Activated T-helper 1 cell treated with anti-CD3 and anti-CD28 coated beads, Interleukin-12 subunit alpha, Interleukin-12 subunit beta, Interleukin-2, Interleukin-4 antibody, amounts not matched to agents 30 ng/mL and 10 ng/mL and 1 ng/mL, durations not matched to agents 14 hours and 24 hours and 36 hours (primary cell): ENCODE measurements around the gene SDSL. TPM values are rescaled to one million over a fixed set of nuclear protein-coding genes. Genes with fewer than 3 reads are reported as not detected.
A peak's percentile ranks its signal among the peaks of the same experiment; 100 is the strongest.

Experiments
- DNase-seq: peaks from one replicate; pipeline ENCODE4 v3.0.0; 2021; ENCODE audit warnings: low spot score
- H3K27ac Mint-ChIP-seq: one replicate; pipeline ENCODE4 v1.8.0; 2021; ENCODE audit warnings: mild to moderate bottlenecking, mixed read lengths
- H3K27me3 Mint-ChIP-seq: one replicate; pipeline ENCODE4 v1.8.0; 2022; ENCODE audit warnings: mild to moderate bottlenecking, moderate library complexity, mixed read lengths; ENCODE audit not compliant: insufficient read depth
- H3K36me3 Mint-ChIP-seq: one replicate; pipeline ENCODE4 v1.8.0; 2021; ENCODE audit warnings: low read depth, mixed read lengths
- H3K4me1 Mint-ChIP-seq: one replicate; pipeline ENCODE4 v1.8.0; 2021; ENCODE audit warnings: low read depth, mixed read lengths
- H3K4me3 Mint-ChIP-seq: one replicate; pipeline ENCODE4 v1.8.0; 2021; ENCODE audit warnings: mild to moderate bottlenecking, moderate library complexity, mixed read lengths
- H3K9me3 Mint-ChIP-seq: one replicate; pipeline ENCODE4 v1.8.0; 2021; ENCODE audit warnings: mixed read lengths
- intact Hi-C: fragments of 100-400 bp; cut with micrococcal nuclease; formaldehyde crosslinking; loops from one replicate; pipeline ENCODE4 v1.15.1; 2024
- total RNA-seq: library from RNA; stranded (reverse); gene quantifications from 2 replicates; pipeline ENCODE4 v1.2.3, GENCODE V29; 2022

Gene SDSL
- total RNA-seq, 1 donor from 2014 or later, result 0.52 TPM

DNA sequence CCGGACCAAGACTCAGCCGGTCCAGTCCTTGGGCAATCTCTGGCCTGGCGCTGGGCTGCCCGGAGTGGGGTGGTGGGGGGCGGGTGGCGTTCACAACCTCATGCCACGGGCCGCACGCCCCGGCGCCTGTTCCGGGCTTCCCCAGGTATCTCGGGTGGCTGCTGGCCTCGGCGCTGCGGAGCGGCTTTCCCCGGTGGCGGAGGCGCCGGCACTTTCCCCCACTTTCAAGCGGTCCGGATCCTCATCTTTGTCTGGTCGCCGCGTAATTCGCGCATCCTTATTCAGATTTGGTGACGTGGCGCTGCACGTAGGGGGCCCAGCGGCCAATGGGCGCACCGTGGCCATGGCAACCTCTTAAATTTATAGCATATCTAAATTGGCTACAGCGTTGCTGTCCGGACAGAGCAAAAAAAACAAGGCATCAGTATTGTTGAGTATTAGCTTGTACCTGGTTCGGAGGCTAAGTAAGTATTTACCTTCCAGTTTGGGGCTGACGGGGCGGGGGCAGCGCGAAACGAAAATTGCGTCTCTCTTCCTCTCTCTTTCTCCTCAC is 49.5 kb downstream of the SDSL start, which contains the start of gene LHX5:
Gene LHX5, minus strand, starts transcription at position 253 of the 553 bp plus-strand sequence. CDS start 373 bp downstream, outside the sequence.
- intact Hi-C loops, result loop anchor here (5.0 kb wide), 2 partner anchors 971 to 1211 kb away; partner anchors contain the start of gene TBX3
- Mint-ChIP-seq H3K27me3 (peaks cover 68% of the 10 kb centered on the region), H3K9me3 (no peaks in the 10 kb centered on the region), H3K27ac (peak within 1 kb of the TSS; percentile 52), H3K4me1 (peaks cover 6% of the 10 kb centered on the region), H3K36me3 (peaks cover 6% of the 10 kb centered on the region), H3K4me3 (no peak within 1 kb of the TSS)
- no peak for DNase-seq

DNA sequence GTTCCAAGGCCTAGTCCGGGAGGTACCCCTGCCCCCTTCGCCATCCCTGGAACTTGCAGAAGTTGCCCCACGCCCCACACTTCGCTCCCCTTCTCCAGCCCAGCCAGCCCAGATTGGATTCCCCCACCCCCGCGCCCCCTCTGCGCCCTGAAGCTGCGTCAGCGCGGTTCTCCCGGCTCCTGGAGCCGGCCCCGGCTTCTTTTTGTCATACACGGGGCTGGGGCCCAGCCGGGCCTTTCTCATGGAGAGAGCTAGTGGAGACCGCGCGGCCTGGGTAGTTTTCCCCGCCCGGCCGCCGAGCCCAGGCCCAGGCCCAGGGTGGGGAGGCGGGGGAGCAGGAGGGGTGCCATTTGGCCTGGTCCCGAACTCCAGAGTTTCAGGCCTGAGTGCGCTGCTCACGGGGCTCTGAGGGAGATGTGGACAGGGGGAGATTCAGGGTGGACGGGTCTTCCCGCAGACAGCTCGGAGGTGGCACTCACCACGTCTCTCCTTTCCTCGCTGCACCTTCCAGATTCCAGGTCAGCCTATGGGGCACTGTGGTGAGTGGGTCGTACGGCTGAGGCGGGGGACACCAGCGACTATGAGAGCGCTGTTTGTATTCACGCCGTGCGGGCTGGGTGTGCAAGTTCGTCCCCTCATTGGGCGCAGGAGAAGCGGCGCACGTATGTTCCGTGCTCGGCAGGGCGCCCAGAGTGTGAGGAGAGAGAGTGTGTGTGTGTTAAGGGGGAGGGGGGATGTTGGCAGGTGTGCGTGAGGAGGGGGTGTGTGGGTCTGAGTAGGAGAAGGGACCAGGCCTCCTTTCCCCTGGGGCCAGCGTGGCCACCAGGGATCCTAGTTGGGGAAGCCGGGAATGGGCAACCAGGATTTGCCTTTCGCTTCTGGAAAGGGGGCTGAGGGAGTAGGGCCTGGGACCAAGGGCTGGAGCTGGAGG is 50.3 kb downstream of the SDSL start:
- Mint-ChIP-seq H3K4me3 (no peak overlapping the region), H3K27ac (peak overlapping the region; percentile 52), H3K9me3 (no peaks in the 10 kb centered on the region), H3K36me3 (peaks cover 5% of the 10 kb centered on the region), H3K4me1 (peaks cover 6% of the 10 kb centered on the region), H3K27me3 (peaks cover 69% of the 10 kb centered on the region)
- intact Hi-C loops, result loop anchor here (5.0 kb wide), 2 partner anchors 970 to 1210 kb away; partner anchors contain the start of gene TBX3
- no peak for DNase-seq

DNA sequence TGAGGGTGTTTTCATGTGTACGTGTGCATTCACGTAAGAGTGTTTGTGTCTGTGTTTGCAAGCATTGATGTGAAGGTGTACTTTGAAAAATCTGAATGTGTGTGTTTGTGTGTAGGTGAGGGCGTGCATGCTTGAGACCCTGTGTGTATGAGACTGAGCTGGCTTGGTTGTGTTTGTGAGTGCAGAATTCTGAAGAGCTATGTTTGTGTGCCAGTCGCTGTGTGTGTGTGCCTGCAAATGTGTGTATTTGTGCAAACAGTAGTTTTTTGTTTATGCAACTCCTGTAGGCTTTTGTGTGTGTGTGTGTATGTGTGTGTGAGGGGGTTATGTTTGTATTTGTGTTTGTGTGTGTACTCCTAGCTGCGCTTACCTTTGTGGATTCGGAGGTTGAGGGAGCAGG is 51.2 kb downstream of the SDSL start:
- intact Hi-C loops, result loop anchor here (5.0 kb wide), 2 partner anchors 969 to 1209 kb away; partner anchors contain the start of gene TBX3
- H3K4me1 Mint-ChIP-seq, result peaks cover 6% of the 10 kb centered on the region
- H3K27ac Mint-ChIP-seq, result no peak overlapping the region
- peaks cover 5% of the 10 kb centered on the region for H3K36me3 Mint-ChIP-seq
- no peak overlapping the region for H3K4me3 Mint-ChIP-seq
- peaks cover 75% of the 10 kb centered on the region for H3K27me3 Mint-ChIP-seq
- H3K9me3 Mint-ChIP-seq, result no peaks in the 10 kb centered on the region
- DNase-seq, result no peak

DNA sequence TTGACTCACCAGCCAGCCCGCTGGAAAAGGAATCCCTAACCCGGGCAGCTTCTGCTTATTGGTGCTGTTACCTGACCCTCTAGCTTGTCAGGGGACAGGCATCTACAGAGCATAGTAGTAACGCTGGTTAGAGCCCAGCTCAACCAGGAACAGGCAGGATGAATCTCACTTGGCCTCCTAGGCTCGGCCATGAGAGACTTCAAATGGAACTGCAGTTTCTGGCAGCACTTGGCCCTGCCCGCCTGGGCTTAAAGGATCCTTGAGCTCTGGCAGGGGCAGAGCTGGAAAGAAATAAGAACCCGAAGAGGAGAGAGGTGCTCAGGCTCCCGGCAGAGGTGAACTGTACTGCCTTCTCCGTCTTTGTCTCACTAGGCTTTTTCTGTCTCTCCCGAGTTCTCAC is 51.8 kb downstream of the SDSL start:
- Mint-ChIP-seq H3K27ac (no peak overlapping the region), H3K9me3 (no peaks in the 10 kb centered on the region), H3K4me1 (peaks cover 6% of the 10 kb centered on the region), H3K27me3 (peaks cover 73% of the 10 kb centered on the region), H3K4me3 (no peak overlapping the region), H3K36me3 (peaks cover 5% of the 10 kb centered on the region)
- intact Hi-C loops, result loop anchor here (5.0 kb wide), 2 partner anchors 968 to 1208 kb away; partner anchors contain the start of gene TBX3
- no peak for DNase-seq

DNA sequence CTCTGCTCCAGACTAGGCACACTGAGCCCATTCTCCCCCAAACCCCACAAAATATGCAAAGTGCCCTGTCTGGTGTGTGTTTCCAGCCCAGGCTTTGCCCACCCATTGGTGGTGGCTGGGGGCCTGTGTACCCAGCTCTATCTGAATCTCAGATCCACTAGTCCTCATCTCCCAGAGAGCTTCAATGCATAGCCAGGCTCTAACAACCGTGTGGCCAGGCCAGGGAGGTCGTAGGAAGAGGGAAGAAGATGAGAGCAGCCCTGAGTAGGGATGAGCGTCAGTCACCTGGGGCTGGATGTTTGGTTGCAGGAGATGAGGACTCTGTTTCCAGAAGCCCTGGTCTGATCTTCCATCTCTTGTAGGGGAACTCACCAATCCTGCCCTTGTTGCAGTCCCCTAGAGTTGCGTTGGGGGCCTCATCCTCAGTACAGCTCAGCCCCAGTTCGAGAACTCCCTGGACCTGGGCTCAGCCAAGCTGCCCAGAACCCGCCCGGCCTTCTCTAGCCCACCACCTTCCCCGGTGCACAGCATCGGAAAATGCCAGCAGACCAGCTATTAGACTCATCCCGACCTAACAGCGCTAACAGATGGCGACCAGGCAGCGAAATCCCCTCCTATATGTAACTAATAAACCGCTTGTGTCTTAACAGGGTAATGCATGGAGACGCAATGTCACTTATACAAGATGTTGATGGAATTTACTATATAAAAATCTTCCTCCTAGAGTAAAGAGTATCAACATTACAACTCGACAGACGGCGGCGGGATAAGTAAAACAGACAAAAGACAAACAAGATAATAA is 52.7 kb downstream of the SDSL start:
- H3K9me3 Mint-ChIP-seq, result no peaks in the 10 kb centered on the region
- no peak for DNase-seq
- H3K4me3 Mint-ChIP-seq, result no peak overlapping the region
- intact Hi-C loops, result loop anchor here (5.0 kb wide), 3 partner anchors 932 to 1207 kb away; partner anchors contain the start of genes TBX3 and TBX5
- H3K27ac Mint-ChIP-seq, result peak overlapping the region; percentile 36
- H3K27me3 Mint-ChIP-seq, result peaks cover 77% of the 10 kb centered on the region
- peaks cover 11% of the 10 kb centered on the region for H3K4me1 Mint-ChIP-seq
- H3K36me3 Mint-ChIP-seq, result peaks cover 7% of the 10 kb centered on the region

DNA sequence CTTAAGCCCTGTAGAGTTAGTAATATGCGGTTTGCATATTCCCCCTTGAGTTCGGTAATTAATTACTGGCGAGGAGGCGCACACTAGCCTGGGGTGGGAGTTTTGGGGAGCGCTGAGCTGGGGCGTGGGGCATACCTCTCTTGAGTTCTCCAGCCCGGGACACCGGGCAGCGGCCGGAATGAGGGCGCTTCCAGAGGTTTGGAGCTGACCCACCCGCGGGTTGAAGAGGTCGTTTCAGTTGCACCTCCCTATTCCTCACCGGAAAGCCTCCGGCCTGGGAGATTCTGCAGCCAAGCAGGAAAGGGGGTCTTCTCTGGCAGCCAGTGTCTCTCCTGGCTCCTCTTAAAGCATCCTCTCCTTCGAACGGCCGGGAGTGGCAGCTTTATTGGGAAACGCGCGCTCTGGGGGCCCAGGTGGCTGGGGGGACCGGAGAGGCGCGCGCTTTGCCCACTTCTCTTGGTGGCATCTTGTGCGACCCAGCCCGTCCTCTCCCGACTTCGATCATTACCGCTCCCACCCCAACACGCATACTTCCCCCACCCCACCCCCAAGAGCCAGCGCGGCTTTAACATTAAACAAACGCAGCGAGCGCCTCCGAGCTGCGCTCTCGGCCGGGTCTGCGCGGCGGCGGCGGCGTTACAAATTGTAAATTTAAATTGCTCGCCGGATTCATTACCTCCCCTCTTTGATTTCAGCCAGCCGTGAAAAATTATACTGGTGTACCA is 53.4 kb downstream of the SDSL start:
- peaks cover 84% of the 10 kb centered on the region for H3K27me3 Mint-ChIP-seq

DNA sequence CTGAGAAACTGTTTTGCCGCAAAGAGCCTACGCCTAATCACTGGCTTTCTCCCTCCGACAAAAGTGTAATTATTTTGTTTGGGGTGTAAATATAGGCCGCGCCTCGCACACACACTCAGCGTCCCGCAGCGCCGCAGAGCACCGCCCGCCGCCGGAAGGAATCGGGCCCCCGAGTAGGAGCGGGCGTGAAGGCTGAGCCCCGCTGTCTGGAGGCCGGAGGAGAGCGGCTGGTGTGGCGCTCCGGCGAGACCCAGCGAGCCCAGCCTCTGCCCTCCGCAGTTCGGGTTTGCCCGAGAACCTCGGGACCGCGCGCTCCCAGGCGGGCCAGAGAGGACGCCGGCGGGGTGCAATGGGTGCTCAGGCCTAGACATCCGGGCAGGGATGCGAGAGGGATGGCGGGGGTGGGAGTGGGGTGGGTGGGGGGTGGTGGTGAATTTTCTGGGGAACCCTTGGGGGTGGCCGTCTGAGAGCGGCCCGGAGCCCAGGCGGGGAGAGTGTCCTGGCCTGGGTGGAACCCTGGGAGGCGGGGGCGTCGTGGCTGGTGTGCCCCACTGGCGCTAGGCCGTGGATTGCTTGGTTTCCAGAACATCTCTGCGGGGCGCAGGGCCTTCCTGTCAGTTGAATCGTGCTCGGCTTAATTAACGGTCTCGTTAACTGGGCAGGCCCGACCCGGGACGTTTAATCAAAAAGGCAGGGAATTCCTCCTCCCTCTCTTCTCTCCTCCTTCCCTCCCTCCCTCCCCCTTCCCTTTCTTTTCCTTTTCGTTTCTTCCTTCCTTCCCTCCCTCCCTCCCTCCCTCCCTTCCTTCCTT is 54.2 kb downstream of the SDSL start:
- peaks cover 11% of the 10 kb centered on the region for H3K4me1 Mint-ChIP-seq
- H3K36me3 Mint-ChIP-seq, result peaks cover 7% of the 10 kb centered on the region
- intact Hi-C loops, result loop anchor here (5.0 kb wide), 1 partner anchor 931 kb away; the partner anchor contains the start of gene TBX5
- no peak for DNase-seq
- H3K27ac Mint-ChIP-seq, result no peak overlapping the region
- no peaks in the 10 kb centered on the region for H3K9me3 Mint-ChIP-seq
- H3K27me3 Mint-ChIP-seq, result peaks cover 83% of the 10 kb centered on the region
- H3K4me3 Mint-ChIP-seq, result no peak overlapping the region

More for the DNA sequence above, 53.4 kb downstream of the SDSL start:
- peaks cover 7% of the 10 kb centered on the region for H3K36me3 Mint-ChIP-seq
- H3K4me1 Mint-ChIP-seq, result peaks cover 11% of the 10 kb centered on the region
- no peak for DNase-seq
- intact Hi-C loops, result loop anchor here (5.0 kb wide), 1 partner anchor 932 kb away; the partner anchor contains the start of gene TBX5
- peak overlapping the region; percentile 36 for H3K27ac Mint-ChIP-seq
- H3K4me3 Mint-ChIP-seq, result no peak overlapping the region
- no peaks in the 10 kb centered on the region for H3K9me3 Mint-ChIP-seq

DNA sequence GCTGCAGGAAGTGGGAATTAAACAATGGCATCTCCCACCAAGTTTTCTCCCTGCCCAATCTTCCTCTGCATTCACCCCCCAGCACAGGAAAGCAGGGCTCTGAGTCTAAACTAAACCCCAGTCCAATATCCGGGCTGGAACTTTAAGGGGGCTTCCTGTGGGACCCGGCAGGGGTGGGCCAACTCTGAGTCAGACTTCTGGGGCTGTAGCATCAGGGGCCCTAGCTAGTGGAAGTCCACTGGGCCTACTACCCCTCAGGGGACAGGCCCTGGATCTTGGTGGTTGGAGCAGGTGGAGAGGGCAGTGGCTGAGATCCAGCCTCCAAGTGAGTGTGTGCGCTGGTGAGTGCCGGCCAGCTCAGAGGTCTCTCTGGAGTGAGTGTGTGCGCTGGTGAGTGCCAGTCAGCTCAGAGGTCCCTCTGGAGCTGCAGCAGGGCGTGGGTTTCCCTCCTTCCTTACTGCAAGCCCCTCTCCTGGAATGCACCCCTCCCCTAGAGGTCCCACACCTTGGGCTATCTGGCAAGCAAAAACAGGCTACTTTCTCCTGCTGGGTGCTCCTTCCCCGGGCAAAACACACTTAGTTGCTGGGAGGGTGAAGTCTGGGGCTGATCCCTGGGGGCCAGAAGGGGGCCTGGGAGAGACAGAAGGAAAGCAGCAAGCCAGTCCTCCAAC is 55.1 kb downstream of the SDSL start:
- Mint-ChIP-seq H3K36me3 (peaks cover 7% of the 10 kb centered on the region), H3K4me3 (no peak overlapping the region), H3K9me3 (no peaks in the 10 kb centered on the region), H3K4me1 (peaks cover 11% of the 10 kb centered on the region), H3K27ac (peak overlapping the region; percentile 58), H3K27me3 (peaks cover 76% of the 10 kb centered on the region)
- no peak for DNase-seq
- intact Hi-C loops, result loop anchor here (5.0 kb wide), 1 partner anchor 930 kb away; the partner anchor contains the start of gene TBX5

DNA sequence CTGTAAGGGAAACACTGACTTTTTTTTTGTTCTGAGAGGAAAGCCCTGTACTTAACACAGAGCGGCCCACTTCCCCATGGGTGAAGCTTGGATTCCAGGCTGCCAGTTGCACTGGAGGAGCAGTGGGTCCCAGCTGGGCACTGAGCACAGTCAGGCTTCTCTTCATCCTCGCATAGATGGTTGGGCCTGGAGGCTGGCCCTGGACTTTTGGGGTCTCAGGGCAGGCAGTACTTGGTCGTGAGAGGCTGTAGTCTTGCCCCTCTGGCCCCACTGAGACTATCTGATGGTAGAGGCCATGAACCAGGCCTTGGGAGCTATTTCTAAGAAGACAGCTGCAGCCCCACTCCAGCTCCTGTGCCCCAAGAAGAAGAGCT is 55.6 kb downstream of the SDSL start:
- H3K36me3 Mint-ChIP-seq, result peaks cover 7% of the 10 kb centered on the region
- DNase-seq, result no peak
- H3K9me3 Mint-ChIP-seq, result no peaks in the 10 kb centered on the region
- peaks cover 71% of the 10 kb centered on the region for H3K27me3 Mint-ChIP-seq
- H3K4me1 Mint-ChIP-seq, result peaks cover 11% of the 10 kb centered on the region
- intact Hi-C loops, result loop anchor here (5.0 kb wide), 1 partner anchor 929 kb away; the partner anchor contains the start of gene TBX5
- no peak overlapping the region for H3K27ac Mint-ChIP-seq
- H3K4me3 Mint-ChIP-seq, result no peak overlapping the region

DNA sequence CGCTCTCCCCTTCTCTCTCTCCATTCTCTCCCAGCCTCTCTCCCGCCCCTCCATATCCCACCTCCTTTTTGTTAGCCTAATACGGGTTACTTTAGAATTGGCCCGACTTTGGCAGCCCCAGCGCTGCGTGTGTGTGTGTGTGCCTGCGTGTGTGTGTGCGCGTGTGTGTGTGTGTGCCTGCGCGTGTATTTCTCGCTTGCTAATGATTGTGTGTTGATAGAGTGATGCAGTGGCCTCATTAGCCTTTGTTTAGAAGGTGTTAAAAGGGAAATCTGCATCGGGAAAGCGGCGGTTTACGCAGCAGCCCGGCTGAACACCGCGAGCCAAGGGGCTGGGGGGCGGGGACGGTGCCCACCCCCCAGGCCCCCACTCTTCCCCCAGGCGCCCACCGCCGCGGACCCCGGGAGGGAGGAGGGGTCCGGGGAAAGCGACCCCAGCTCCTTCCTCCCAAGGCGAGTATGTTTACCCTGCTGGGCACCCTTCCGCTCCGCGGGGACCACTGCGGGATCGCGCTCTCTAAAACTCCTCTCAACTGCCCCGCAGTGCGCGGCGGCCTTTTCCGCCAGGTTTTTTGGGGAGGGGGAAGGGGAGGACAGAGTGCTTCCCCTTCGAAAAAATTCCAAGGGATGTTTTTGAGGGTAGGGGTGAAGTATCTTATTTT is 56.3 kb downstream of the SDSL start:
- Mint-ChIP-seq H3K4me1 (peaks cover 11% of the 10 kb centered on the region), H3K4me3 (no peak overlapping the region), H3K9me3 (no peaks in the 10 kb centered on the region), H3K36me3 (peaks cover 5% of the 10 kb centered on the region), H3K27ac (no peak overlapping the region), H3K27me3 (peaks cover 65% of the 10 kb centered on the region)
- no peak for DNase-seq
- intact Hi-C loops, result loop anchor here (5.0 kb wide), 1 partner anchor 929 kb away; the partner anchor contains the start of gene TBX5
